HG03342 (cell line): ENCODE results near the gene ANAPC2.

Source experiments
- ATAC-seq: cut with Tn5 transposase; IDR thresholded peaks from one replicate; pipeline ENCODE4 v1.9.1; 2021; ENCODE audit warnings: mild to moderate bottlenecking, moderate library complexity; ENCODE audit not compliant: unreplicated experiment

Gene ANAPC2

GRCh38 chr9:137149363-137149762 is 39.0 kb downstream of the ANAPC2 start:
- no peak for ATAC-seq

- ATAC-seq, result no peak
Measured at GRCh38 chr9:137148661-137149060, 39.7 kb downstream of the ANAPC2 start.

- ATAC-seq, result no peak
Measured at GRCh38 chr9:137148242-137148641, 40.1 kb downstream of the ANAPC2 start.

GRCh38 chr9:137147793-137148160 is 40.6 kb downstream of the ANAPC2 start:
- ATAC-seq, result no peak

- ATAC-seq, result no peak
Measured at GRCh38 chr9:137147091-137147792, 41.1 kb downstream of the ANAPC2 start.

- ATAC-seq, result no peak
Measured at GRCh38 chr9:137146527-137146918, 41.8 kb downstream of the ANAPC2 start.

GRCh38 chr9:137145731-137146526 is 42.4 kb downstream of the ANAPC2 start:
- ATAC-seq, result no peak

GRCh38 chr9:137143459-137143858 is 44.9 kb downstream of the ANAPC2 start:
- no peak for ATAC-seq

GRCh38 chr9:137141976-137142936 is 46.1 kb downstream of the ANAPC2 start:
- no peak for ATAC-seq

GRCh38 chr9:137141050-137141810 is 47.1 kb downstream of the ANAPC2 start:
- no peak for ATAC-seq

- ATAC-seq, result no peak
Measured at GRCh38 chr9:137140151-137141012, 48.0 kb downstream of the ANAPC2 start.

GRCh38 chr9:137139468-137140150 is 48.8 kb downstream of the ANAPC2 start:
- no peak for ATAC-seq

- no peak for ATAC-seq
Measured at GRCh38 chr9:137138722-137139467, 49.5 kb downstream of the ANAPC2 start, which contains the start of gene GRIN1. GRIN1 (plus strand) TSS chr9:137139154; CDS start chr9:137139487, 333 bp downstream.

- no peak for ATAC-seq
Measured at GRCh38 chr9:137138058-137138721, 50.2 kb downstream of the ANAPC2 start.

GRCh38 chr9:137136881-137137607 is 51.3 kb downstream of the ANAPC2 start:
- ATAC-seq, result no peak

- ATAC-seq, result no peak
Measured at GRCh38 chr9:137136261-137136880, 52.0 kb downstream of the ANAPC2 start.
